HAP-1 (cell line): ENCODE data around the gene TMEM263.
A peak's percentile ranks its signal among the peaks of the same experiment; 100 is the strongest.

Experiments
- DNase-seq, 2 experiments: peaks; one replicate each; pipeline ENCODE4 v3.0.0-alpha.2; 2016 to 2020; ENCODE audit warnings: low spot score in 2 of 2
- H3K27me3 ChIP-seq: fragments of 250-450 bp; sonication (Bioruptor Pico); 2 replicates; pipeline ENCODE4 v1.5.1; 2020; ENCODE audit warnings: low read depth, mild to moderate bottlenecking, moderate library complexity
- H3K36me3 ChIP-seq: fragments of 250-450 bp; sonication (Bioruptor Pico); replicated peaks from 2 replicates; pipeline ENCODE4 v1.5.1; 2020; ENCODE audit warnings: mild to moderate bottlenecking
- H3K4me1 ChIP-seq: fragments of 250-450 bp; sonication (Bioruptor Pico); 2 replicates; pipeline ENCODE4 v1.5.1; 2020; ENCODE audit warnings: mild to moderate bottlenecking
- H3K4me3 ChIP-seq: fragments of 250-450 bp; sonication (Bioruptor Pico); 2 replicates; pipeline ENCODE4 v1.5.1; 2020; ENCODE audit warnings: mild to moderate bottlenecking, moderate library complexity
- H3K9me3 ChIP-seq: fragments of 250-450 bp; sonication (Bioruptor Pico); 2 replicates; pipeline ENCODE4 v1.5.1; 2020; ENCODE audit warnings: mild to moderate bottlenecking, moderate library complexity
- in situ Hi-C: fragments of 300-500 bp; cut with MboI; formaldehyde crosslinking; loops from 3 replicates; pipeline ENCODE4 v1.14.3; 2020; ENCODE audit warnings: low sequenced_read_pairs, inconsistent platforms, mixed read lengths

Gene TMEM263

GRCh38 chr12:106956048-106956578 lies 406 bp downstream of the TMEM263 start:
- peak in 1 of 2 experiments; percentile 71 for DNase-seq
- no peaks in the 10 kb centered on the region for H3K9me3 ChIP-seq
- no peaks in the 10 kb centered on the region; the same call in 1 of the 2 replicates for H3K36me3 ChIP-seq
- peak overlapping the region; percentile 70 for H3K4me3 ChIP-seq
- no peaks in the 10 kb centered on the region for H3K27me3 ChIP-seq
- H3K4me1 ChIP-seq: peaks cover 26% of the 10 kb centered on the region
- in situ Hi-C loops: no loop called here

GRCh38 chr12:106957583-106957982 lies 1.9 kb downstream of the TMEM263 start:
- Histone ChIP-seq H3K9me3 (no peaks in the 10 kb centered on the region), H3K27me3 (no peaks in the 10 kb centered on the region), H3K36me3 (no peaks in the 10 kb centered on the region; the same call in 1 of the 2 replicates), H3K4me3 (peak overlapping the region; percentile 70), H3K4me1 (peaks cover 27% of the 10 kb centered on the region)
- DNase-seq: no peak
- in situ Hi-C loops: no loop called here

- H3K4me1 ChIP-seq: peaks cover 14% of the 10 kb centered on the region
- H3K36me3 ChIP-seq: peaks cover 5% of the 10 kb centered on the region; the same call in 1 of the 2 replicates
- in situ Hi-C loops: no loop called here
- H3K4me3 ChIP-seq: no peak overlapping the region
- no peak for DNase-seq
- no peaks in the 10 kb centered on the region for H3K9me3 ChIP-seq
- H3K27me3 ChIP-seq: no peaks in the 10 kb centered on the region
These were observed 4.7 kb downstream of the TMEM263 start for GRCh38 chr12:106960443-106960842.

GRCh38 chr12:106962286-106962685 lies 6.6 kb downstream of the TMEM263 start:
- DNase-seq: no peak
- H3K9me3 ChIP-seq: no peaks in the 10 kb centered on the region
- no peak overlapping the region for H3K4me3 ChIP-seq
- peaks cover 5% of the 10 kb centered on the region; the same call in 1 of the 2 replicates for H3K36me3 ChIP-seq
- peaks cover 14% of the 10 kb centered on the region for H3K4me1 ChIP-seq
- H3K27me3 ChIP-seq: no peaks in the 10 kb centered on the region
- in situ Hi-C loops: no loop called here

- no peak for DNase-seq
- in situ Hi-C loops: no loop called here
- Histone ChIP-seq H3K4me1 (0 out of 2 replicates have a peak, but pooled peaks cover 3% of the 10 kb centered on the region), H3K9me3 (no peaks in the 10 kb centered on the region), H3K36me3 (peaks cover 13% of the 10 kb centered on the region; the same call in 1 of the 2 replicates), H3K4me3 (no peak overlapping the region), H3K27me3 (no peaks in the 10 kb centered on the region)
These were observed 8.8 kb downstream of the TMEM263 start for GRCh38 chr12:106964526-106964925.

GRCh38 chr12:106971065-106971464 lies 15.4 kb downstream of the TMEM263 start:
- Histone ChIP-seq H3K36me3 (peaks cover 23% of the 10 kb centered on the region), H3K9me3 (no peaks in the 10 kb centered on the region), H3K4me1 (no peaks in the 10 kb centered on the region), H3K27me3 (no peaks in the 10 kb centered on the region), H3K4me3 (no peak overlapping the region)
- no peak for DNase-seq
- in situ Hi-C loops: no loop called here

- no peak overlapping the region for H3K4me3 ChIP-seq
- no peaks in the 10 kb centered on the region for H3K9me3 ChIP-seq
- H3K4me1 ChIP-seq: peaks cover 11% of the 10 kb centered on the region
- no peak for DNase-seq
- no peaks in the 10 kb centered on the region for H3K27me3 ChIP-seq
- in situ Hi-C loops: no loop called here
- peaks cover 17% of the 10 kb centered on the region for H3K36me3 ChIP-seq
These were observed 17.8 kb downstream of the TMEM263 start for GRCh38 chr12:106973545-106973944.

- Histone ChIP-seq H3K4me3 (no peak overlapping the region), H3K27me3 (no peaks in the 10 kb centered on the region), H3K4me1 (peaks cover 11% of the 10 kb centered on the region), H3K9me3 (no peaks in the 10 kb centered on the region), H3K36me3 (peaks cover 14% of the 10 kb centered on the region)
- DNase-seq: no peak
- in situ Hi-C loops: no loop called here
These were observed 18.8 kb downstream of the TMEM263 start for GRCh38 chr12:106974511-106974910.

- Histone ChIP-seq H3K4me1 (peaks cover 11% of the 10 kb centered on the region), H3K36me3 (peaks cover 14% of the 10 kb centered on the region), H3K4me3 (no peak overlapping the region), H3K9me3 (no peaks in the 10 kb centered on the region), H3K27me3 (no peaks in the 10 kb centered on the region)
- in situ Hi-C loops: no loop called here
- no peak for DNase-seq
These were observed 19.4 kb downstream of the TMEM263 start for GRCh38 chr12:106975098-106975497.

- peaks cover 11% of the 10 kb centered on the region for H3K36me3 ChIP-seq
- in situ Hi-C loops: no loop called here
- no peaks in the 10 kb centered on the region for H3K27me3 ChIP-seq
- DNase-seq: no peak
- no peaks in the 10 kb centered on the region for H3K9me3 ChIP-seq
- H3K4me1 ChIP-seq: peaks cover 11% of the 10 kb centered on the region
- H3K4me3 ChIP-seq: no peak overlapping the region
These were observed 20.4 kb downstream of the TMEM263 start for GRCh38 chr12:106975993-106976658.

GRCh38 chr12:106976668-106977067 lies 21.0 kb downstream of the TMEM263 start:
- no peak overlapping the region for H3K4me3 ChIP-seq
- no peaks in the 10 kb centered on the region for H3K27me3 ChIP-seq
- no peak for DNase-seq
- in situ Hi-C loops: no loop called here
- H3K36me3 ChIP-seq: peaks cover 5% of the 10 kb centered on the region
- no peaks in the 10 kb centered on the region for H3K9me3 ChIP-seq
- peaks cover 11% of the 10 kb centered on the region for H3K4me1 ChIP-seq

- in situ Hi-C loops: no loop called here
- H3K27me3 ChIP-seq: no peaks in the 10 kb centered on the region
- H3K9me3 ChIP-seq: no peaks in the 10 kb centered on the region
- peaks cover 11% of the 10 kb centered on the region for H3K4me1 ChIP-seq
- no peak overlapping the region for H3K4me3 ChIP-seq
- peak; percentile 32 to 73 for DNase-seq
- H3K36me3 ChIP-seq: no peaks in the 10 kb centered on the region
These were observed 22.5 kb downstream of the TMEM263 start for GRCh38 chr12:106978035-106978800.

- in situ Hi-C loops: no loop called here
- Histone ChIP-seq H3K27me3 (no peaks in the 10 kb centered on the region), H3K4me3 (no peak overlapping the region), H3K36me3 (peaks cover 8% of the 10 kb centered on the region), H3K9me3 (no peaks in the 10 kb centered on the region), H3K4me1 (peaks cover 11% of the 10 kb centered on the region)
- DNase-seq: no peak
These were observed 25.2 kb downstream of the TMEM263 start for GRCh38 chr12:106980944-106981343.

- no peak overlapping the region for H3K4me3 ChIP-seq
- peaks cover 11% of the 10 kb centered on the region for H3K4me1 ChIP-seq
- in situ Hi-C loops: no loop called here
- H3K36me3 ChIP-seq: peaks cover 8% of the 10 kb centered on the region
- H3K9me3 ChIP-seq: no peaks in the 10 kb centered on the region
- H3K27me3 ChIP-seq: no peaks in the 10 kb centered on the region
- no peak for DNase-seq
These were observed 26.1 kb downstream of the TMEM263 start for GRCh38 chr12:106981788-106982187.
